ENCODE data around the gene AOC3.

DNA sequence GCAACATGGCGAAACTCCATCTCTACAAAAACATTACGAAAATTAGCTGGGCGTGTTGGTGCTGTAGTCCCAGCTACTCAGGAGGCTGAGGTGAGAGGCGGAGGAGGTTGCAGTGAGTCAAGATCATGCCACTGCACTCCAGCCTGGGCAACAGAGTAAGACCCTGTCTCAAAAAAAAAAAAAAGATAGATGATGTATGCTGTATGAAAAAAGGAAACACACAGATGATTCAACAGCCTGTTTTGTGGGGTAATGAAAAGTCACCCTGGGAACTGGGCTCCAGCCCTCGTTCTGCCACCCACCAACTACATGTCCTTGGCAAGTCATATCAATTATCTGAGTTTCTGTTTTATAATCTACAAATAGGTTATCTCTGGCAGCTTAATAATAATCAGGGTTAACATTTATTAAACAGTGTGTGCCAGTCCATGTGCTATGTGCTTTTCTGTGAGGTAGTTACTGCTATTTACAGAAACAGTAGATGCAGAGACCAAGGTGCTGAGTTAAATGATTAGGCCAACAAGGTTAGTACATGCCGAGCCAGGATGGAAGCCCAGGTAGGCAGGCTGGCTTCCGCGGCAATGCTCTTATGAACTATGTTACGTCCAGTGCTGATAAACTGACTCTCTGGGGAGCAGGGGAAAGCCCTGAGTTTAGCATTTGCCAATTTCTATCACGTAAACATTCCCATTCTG is 50.7 kb downstream of the AOC3 start:
- TF ChIP-seq MAX (IDR thresholded peaks at IDR 0.05; ENCODE audit: insufficient read depth, insufficient read length), result no peak
- no peak for TF ChIP-seq POLR2AphosphoS5 (IDR thresholded peaks at IDR 0.05; ENCODE audit: insufficient read depth, low read depth, low read length)
- no peak for TF ChIP-seq CTCF (IDR thresholded peaks at IDR 0.05; ENCODE audit: extremely low read depth in 1 of 2, insufficient read depth in 1 of 2, low read depth in 1 of 2, low read length in 2 of 2)
- no peak for TF ChIP-seq POLR2A (IDR thresholded peaks at IDR 0.05; ENCODE audit: low read depth, low read length)
- TF ChIP-seq JUN (IDR thresholded peaks at IDR 0.05; ENCODE audit: borderline replicate concordance, insufficient read depth, insufficient read length, low read depth), result no peak
- TF ChIP-seq EZH2 (IDR thresholded peaks at IDR 0.05; ENCODE audit: borderline replicate concordance, low read depth, low read length, severe bottlenecking), result no peak
- no peak for TF ChIP-seq FOS (IDR thresholded peaks at IDR 0.05; ENCODE audit: borderline replicate concordance, insufficient read depth, low read length)
- no peak for TF ChIP-seq MYC (IDR thresholded peaks at IDR 0.05; ENCODE audit: low read depth, low read length)

Measured in endothelial cell of umbilical vein (primary cell).